ENCODE measurements around the gene NUP188. TPM values are rescaled to one million over a fixed set of nuclear protein-coding genes. Genes with fewer than 3 reads are reported as not detected.

NUP188 gene
- total RNA-seq, 1 donor from 2014 or later: 40.4 TPM

GRCh38 chr9:128992995-128993394 lies 45.5 kb downstream of the NUP188 start:
- Histone ChIP-seq H3K36me3 (ENCODE audit: insufficient read depth, low read length) (peaks cover 60% of the 10 kb centered on the region), H2AFZ (ENCODE audit: low read depth, low read length) (no peak overlapping the region), H3K27me3 (ENCODE audit: insufficient read depth, low read length) (no peaks in the 10 kb centered on the region), H3K4me2 (ENCODE audit: low read length) (no peak overlapping the region), H3K4me1 (ENCODE audit: insufficient read depth, low read length) (peaks cover 4% of the 10 kb centered on the region), H3K27ac (ENCODE audit: low read depth, low read length) (no peak overlapping the region), H3K4me3 (ENCODE audit: insufficient read depth, low read depth, low read length) (no peak overlapping the region), H3K9ac (ENCODE audit: low read length) (no peak overlapping the region), H3K9me3 (ENCODE audit: insufficient read depth, low read depth, low read length) (no peaks in the 10 kb centered on the region), H4K20me1 (ENCODE audit: insufficient read depth, low read length) (peaks cover 3% of the 10 kb centered on the region), H3K79me2 (ENCODE audit: insufficient read depth, low read length) (no peaks in the 10 kb centered on the region)
- DNase-seq (ENCODE audit: low read depth): no peak
- TF ChIP-seq CTCF (IDR thresholded peaks at IDR 0.05; ENCODE audit: insufficient read depth, low read depth, low read length): peak; percentile 18
- no peak for TF ChIP-seq EZH2 (IDR thresholded peaks at IDR 0.05; ENCODE audit: insufficient read depth, low read length)
- Mint-ChIP-seq H3K36me3 (ENCODE audit: low read depth, unreplicated experiment) (peaks cover 34% of the 10 kb centered on the region), H3K27me3 (ENCODE audit: low read depth, unreplicated experiment) (no peaks in the 10 kb centered on the region), H3K4me3 (ENCODE audit: unreplicated experiment) (no peak overlapping the region), H3K9me3 (ENCODE audit: unreplicated experiment) (no peaks in the 10 kb centered on the region), H3K27ac (ENCODE audit: unreplicated experiment) (no peak overlapping the region), H3K4me1 (ENCODE audit: low read depth, unreplicated experiment) (peaks cover 2% of the 10 kb centered on the region)
- FAIRE-seq: no peak

GRCh38 chr9:128995791-128996190 lies 48.3 kb downstream of the NUP188 start:
- no peaks in the 10 kb centered on the region for H3K27me3 ChIP-seq (ENCODE audit: insufficient read depth, low read length)
- Mint-ChIP-seq H3K4me1 (ENCODE audit: low read depth, unreplicated experiment) (no peaks in the 10 kb centered on the region), H3K9me3 (ENCODE audit: unreplicated experiment) (no peaks in the 10 kb centered on the region), H3K27me3 (ENCODE audit: low read depth, unreplicated experiment) (no peaks in the 10 kb centered on the region), H3K27ac (ENCODE audit: unreplicated experiment) (no peak overlapping the region), H3K4me3 (ENCODE audit: unreplicated experiment) (no peak overlapping the region), H3K36me3 (ENCODE audit: low read depth, unreplicated experiment) (peaks cover 41% of the 10 kb centered on the region)
- H3K4me3 ChIP-seq (ENCODE audit: insufficient read depth, low read depth, low read length): no peak overlapping the region
- H3K36me3 ChIP-seq (ENCODE audit: insufficient read depth, low read length): peaks cover 70% of the 10 kb centered on the region
- H3K4me2 ChIP-seq (ENCODE audit: low read length): no peak overlapping the region
- TF ChIP-seq EZH2 (IDR thresholded peaks at IDR 0.05; ENCODE audit: insufficient read depth, low read length) (no peak), CTCF (IDR thresholded peaks at IDR 0.05; ENCODE audit: insufficient read depth, low read depth, low read length) (no peak)
- H2AFZ ChIP-seq (ENCODE audit: low read depth, low read length): no peak overlapping the region
- FAIRE-seq (no peak), DNase-seq (ENCODE audit: low read depth) (peak; percentile 59)
- no peaks in the 10 kb centered on the region for H3K9me3 ChIP-seq (ENCODE audit: insufficient read depth, low read depth, low read length)
- no peaks in the 10 kb centered on the region for H3K4me1 ChIP-seq (ENCODE audit: insufficient read depth, low read length)
- H3K79me2 ChIP-seq (ENCODE audit: insufficient read depth, low read length): no peaks in the 10 kb centered on the region
- H4K20me1 ChIP-seq (ENCODE audit: insufficient read depth, low read length): peaks cover 3% of the 10 kb centered on the region
- H3K27ac ChIP-seq (ENCODE audit: low read depth, low read length): no peak overlapping the region
- H3K9ac ChIP-seq (ENCODE audit: low read length): no peak overlapping the region

- H3K27ac ChIP-seq (ENCODE audit: low read depth, low read length): no peak overlapping the region
- H3K36me3 Mint-ChIP-seq (ENCODE audit: low read depth, unreplicated experiment): peaks cover 44% of the 10 kb centered on the region
- H3K36me3 ChIP-seq (ENCODE audit: insufficient read depth, low read length): peaks cover 64% of the 10 kb centered on the region
- H3K27me3 Mint-ChIP-seq (ENCODE audit: low read depth, unreplicated experiment): no peaks in the 10 kb centered on the region
- H3K9me3 Mint-ChIP-seq (ENCODE audit: unreplicated experiment): no peaks in the 10 kb centered on the region
- no peaks in the 10 kb centered on the region for H3K27me3 ChIP-seq (ENCODE audit: insufficient read depth, low read length)
- no peak overlapping the region for H3K27ac Mint-ChIP-seq (ENCODE audit: unreplicated experiment)
- H4K20me1 ChIP-seq (ENCODE audit: insufficient read depth, low read length): peaks cover 9% of the 10 kb centered on the region
- TF ChIP-seq EZH2 (IDR thresholded peaks at IDR 0.05; ENCODE audit: insufficient read depth, low read length) (no peak), CTCF (IDR thresholded peaks at IDR 0.05; ENCODE audit: insufficient read depth, low read depth, low read length) (no peak)
- no peak for DNase-seq (ENCODE audit: low read depth)
- no peaks in the 10 kb centered on the region for H3K79me2 ChIP-seq (ENCODE audit: insufficient read depth, low read length)
- H3K4me1 ChIP-seq (ENCODE audit: insufficient read depth, low read length): no peaks in the 10 kb centered on the region
- FAIRE-seq: no peak
- no peak overlapping the region for H3K4me2 ChIP-seq (ENCODE audit: low read length)
- H3K4me3 Mint-ChIP-seq (ENCODE audit: unreplicated experiment): no peak overlapping the region
- no peaks in the 10 kb centered on the region for H3K4me1 Mint-ChIP-seq (ENCODE audit: low read depth, unreplicated experiment)
- H3K4me3 ChIP-seq (ENCODE audit: insufficient read depth, low read depth, low read length): no peak overlapping the region
- H2AFZ ChIP-seq (ENCODE audit: low read depth, low read length): no peak overlapping the region
- H3K9ac ChIP-seq (ENCODE audit: low read length): no peak overlapping the region
- no peaks in the 10 kb centered on the region for H3K9me3 ChIP-seq (ENCODE audit: insufficient read depth, low read depth, low read length)
Measured at GRCh38 chr9:128998462-128998861, 51.0 kb downstream of the NUP188 start.
